Measurements from ENCODE around the gene B3GNT9. TPM values are rescaled to one million over a fixed set of nuclear protein-coding genes. Genes with fewer than 3 reads are reported as not detected.

Gene B3GNT9
- total and polyA plus RNA-seq, 2 of the 8 experiments (the other 6 are each of a cell fraction or from before 2014, with no cell fraction given): 3.5 to 9.0 TPM

DNA sequence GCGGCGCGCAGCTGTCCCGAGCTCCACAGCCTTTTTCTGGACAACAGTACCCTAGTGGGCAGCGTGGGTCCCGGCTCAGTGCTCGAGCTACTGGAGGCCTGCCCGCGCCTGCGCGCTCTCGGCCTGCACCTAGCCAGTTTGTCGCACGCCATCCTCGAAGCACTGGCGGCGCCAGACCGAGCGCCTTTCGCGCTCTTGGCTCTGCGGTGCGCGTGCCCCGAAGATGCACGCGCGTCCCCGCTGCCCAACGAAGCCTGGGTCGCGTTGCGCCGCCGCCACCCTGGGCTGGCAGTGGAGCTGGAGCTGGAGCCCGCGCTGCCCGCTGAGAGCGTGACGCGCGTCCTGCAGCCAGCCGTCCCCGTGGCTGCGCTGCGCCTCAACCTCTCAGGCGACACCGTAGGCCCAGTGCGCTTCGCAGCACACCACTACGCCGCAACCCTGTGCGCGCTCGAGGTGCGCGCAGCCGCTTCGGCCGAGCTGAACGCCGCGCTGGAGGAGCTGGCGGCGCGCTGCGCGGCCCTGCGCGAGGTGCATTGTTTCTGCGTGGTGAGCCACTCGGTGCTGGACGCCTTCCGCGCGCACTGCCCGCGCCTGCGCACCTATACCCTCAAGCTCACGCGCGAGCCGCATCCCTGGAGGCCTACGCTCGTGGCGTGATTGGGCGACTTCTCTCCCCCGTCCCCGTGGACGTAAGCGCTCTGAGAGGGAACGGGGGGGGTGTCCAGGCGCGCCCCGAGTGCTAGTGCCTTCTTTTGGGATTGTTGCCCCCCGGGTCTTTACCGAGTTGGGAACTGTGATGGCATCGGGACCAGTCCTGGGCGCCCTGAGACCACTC lies 12.6 kb upstream of the B3GNT9 start (continued):
- TF ChIP-seq SIRT6 (IDR thresholded peaks at IDR 0.05; ENCODE audit: low read length): no peak
- TF ChIP-seq NRF1 (IDR thresholded peaks at IDR 0.05; ENCODE audit: low read depth, low read length): 0 out of 2 replicates have a peak, but pooled peaks have one; percentile 10
- TF ChIP-seq, protein P1, sequence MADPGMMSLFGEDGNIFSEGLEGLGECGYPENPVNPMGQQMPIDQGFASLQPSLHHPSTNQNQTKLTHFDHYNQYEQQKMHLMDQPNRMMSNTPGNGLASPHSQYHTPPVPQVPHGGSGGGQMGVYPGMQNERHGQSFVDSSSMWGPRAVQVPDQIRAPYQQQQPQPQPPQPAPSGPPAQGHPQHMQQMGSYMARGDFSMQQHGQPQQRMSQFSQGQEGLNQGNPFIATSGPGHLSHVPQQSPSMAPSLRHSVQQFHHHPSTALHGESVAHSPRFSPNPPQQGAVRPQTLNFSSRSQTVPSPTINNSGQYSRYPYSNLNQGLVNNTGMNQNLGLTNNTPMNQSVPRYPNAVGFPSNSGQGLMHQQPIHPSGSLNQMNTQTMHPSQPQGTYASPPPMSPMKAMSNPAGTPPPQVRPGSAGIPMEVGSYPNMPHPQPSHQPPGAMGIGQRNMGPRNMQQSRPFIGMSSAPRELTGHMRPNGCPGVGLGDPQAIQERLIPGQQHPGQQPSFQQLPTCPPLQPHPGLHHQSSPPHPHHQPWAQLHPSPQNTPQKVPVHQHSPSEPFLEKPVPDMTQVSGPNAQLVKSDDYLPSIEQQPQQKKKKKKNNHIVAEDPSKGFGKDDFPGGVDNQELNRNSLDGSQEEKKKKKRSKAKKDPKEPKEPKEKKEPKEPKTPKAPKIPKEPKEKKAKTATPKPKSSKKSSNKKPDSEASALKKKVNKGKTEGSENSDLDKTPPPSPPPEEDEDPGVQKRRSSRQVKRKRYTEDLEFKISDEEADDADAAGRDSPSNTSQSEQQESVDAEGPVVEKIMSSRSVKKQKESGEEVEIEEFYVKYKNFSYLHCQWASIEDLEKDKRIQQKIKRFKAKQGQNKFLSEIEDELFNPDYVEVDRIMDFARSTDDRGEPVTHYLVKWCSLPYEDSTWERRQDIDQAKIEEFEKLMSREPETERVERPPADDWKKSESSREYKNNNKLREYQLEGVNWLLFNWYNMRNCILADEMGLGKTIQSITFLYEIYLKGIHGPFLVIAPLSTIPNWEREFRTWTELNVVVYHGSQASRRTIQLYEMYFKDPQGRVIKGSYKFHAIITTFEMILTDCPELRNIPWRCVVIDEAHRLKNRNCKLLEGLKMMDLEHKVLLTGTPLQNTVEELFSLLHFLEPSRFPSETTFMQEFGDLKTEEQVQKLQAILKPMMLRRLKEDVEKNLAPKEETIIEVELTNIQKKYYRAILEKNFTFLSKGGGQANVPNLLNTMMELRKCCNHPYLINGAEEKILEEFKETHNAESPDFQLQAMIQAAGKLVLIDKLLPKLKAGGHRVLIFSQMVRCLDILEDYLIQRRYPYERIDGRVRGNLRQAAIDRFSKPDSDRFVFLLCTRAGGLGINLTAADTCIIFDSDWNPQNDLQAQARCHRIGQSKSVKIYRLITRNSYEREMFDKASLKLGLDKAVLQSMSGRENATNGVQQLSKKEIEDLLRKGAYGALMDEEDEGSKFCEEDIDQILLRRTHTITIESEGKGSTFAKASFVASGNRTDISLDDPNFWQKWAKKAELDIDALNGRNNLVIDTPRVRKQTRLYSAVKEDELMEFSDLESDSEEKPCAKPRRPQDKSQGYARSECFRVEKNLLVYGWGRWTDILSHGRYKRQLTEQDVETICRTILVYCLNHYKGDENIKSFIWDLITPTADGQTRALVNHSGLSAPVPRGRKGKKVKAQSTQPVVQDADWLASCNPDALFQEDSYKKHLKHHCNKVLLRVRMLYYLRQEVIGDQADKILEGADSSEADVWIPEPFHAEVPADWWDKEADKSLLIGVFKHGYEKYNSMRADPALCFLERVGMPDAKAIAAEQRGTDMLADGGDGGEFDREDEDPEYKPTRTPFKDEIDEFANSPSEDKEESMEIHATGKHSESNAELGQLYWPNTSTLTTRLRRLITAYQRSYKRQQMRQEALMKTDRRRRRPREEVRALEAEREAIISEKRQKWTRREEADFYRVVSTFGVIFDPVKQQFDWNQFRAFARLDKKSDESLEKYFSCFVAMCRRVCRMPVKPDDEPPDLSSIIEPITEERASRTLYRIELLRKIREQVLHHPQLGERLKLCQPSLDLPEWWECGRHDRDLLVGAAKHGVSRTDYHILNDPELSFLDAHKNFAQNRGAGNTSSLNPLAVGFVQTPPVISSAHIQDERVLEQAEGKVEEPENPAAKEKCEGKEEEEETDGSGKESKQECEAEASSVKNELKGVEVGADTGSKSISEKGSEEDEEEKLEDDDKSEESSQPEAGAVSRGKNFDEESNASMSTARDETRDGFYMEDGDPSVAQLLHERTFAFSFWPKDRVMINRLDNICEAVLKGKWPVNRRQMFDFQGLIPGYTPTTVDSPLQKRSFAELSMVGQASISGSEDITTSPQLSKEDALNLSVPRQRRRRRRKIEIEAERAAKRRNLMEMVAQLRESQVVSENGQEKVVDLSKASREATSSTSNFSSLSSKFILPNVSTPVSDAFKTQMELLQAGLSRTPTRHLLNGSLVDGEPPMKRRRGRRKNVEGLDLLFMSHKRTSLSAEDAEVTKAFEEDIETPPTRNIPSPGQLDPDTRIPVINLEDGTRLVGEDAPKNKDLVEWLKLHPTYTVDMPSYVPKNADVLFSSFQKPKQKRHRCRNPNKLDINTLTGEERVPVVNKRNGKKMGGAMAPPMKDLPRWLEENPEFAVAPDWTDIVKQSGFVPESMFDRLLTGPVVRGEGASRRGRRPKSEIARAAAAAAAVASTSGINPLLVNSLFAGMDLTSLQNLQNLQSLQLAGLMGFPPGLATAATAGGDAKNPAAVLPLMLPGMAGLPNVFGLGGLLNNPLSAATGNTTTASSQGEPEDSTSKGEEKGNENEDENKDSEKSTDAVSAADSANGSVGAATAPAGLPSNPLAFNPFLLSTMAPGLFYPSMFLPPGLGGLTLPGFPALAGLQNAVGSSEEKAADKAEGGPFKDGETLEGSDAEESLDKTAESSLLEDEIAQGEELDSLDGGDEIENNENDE (IDR thresholded peaks at IDR 0.05; ENCODE audit: insufficient replicate concordance, low read length): no peak
- TF ChIP-seq MAX (IDR thresholded peaks at IDR 0.05): peak; percentile 54; the same call in 1 of the 2 replicates
- no peak for TF ChIP-seq ZNF274 (IDR thresholded peaks at IDR 0.05; ENCODE audit: borderline replicate concordance, extremely low read depth, low read length)
- no peak for TF ChIP-seq CTCF (IDR thresholded peaks at IDR 0.05; ENCODE audit: control extremely low read depth in 1 of 3, insufficient read depth in 1 of 3, low read depth in 1 of 3, low read length in 3 of 3)
- peak; percentile 73 for TF ChIP-seq CREB1 (IDR thresholded peaks at IDR 0.05)
